Measurements from ENCODE around the gene TXLNB. TPM values are rescaled to one million over a fixed set of nuclear protein-coding genes. Genes with fewer than 3 reads are reported as not detected.

Gene TXLNB
- total and polyA plus RNA-seq, 2 donors (not counting 3 experiments of a cell fraction or from before 2014, with no cell fraction given): 0.04 to 0.18 TPM

GRCh38 chr6:139277587-139277986 is 14.2 kb downstream of the TXLNB start:
- DNase-seq (ENCODE audit: low read depth, low spot score) (no peak), FAIRE-seq (no peak)
- Histone ChIP-seq H3K9me3 (replicated peaks; ENCODE audit: control insufficient read depth, insufficient read depth, low read length) (no peaks in the 10 kb centered on the region), H3K4me1 (ENCODE audit: control insufficient read depth, extremely low read depth, insufficient read depth, low read length) (no peaks in the 10 kb centered on the region), H3K4me3 (replicated peaks in 1 of 3; ENCODE audit: insufficient read depth in 1 of 3, low read depth in 1 of 3, low read length in 3 of 3) (no peak overlapping the region), H3K27me3 (ENCODE audit: control insufficient read depth in 2 of 2, insufficient read depth in 2 of 2, low read length in 2 of 2) (no peaks in the 10 kb centered on the region), H3K4me2 (ENCODE audit: insufficient read depth, low read length) (peak overlapping the region; percentile 33), H4K20me1 (replicated peaks; ENCODE audit: control insufficient read depth, extremely low read depth, insufficient read depth, low read length) (no peaks in the 10 kb centered on the region), H3K9me1 (replicated peaks; ENCODE audit: control insufficient read depth, extremely low read depth, insufficient read depth, low read length) (no peaks in the 10 kb centered on the region), H3K79me2 (ENCODE audit: control insufficient read depth, insufficient read depth, low read length) (no peaks in the 10 kb centered on the region), H3K9ac (replicated peaks; ENCODE audit: extremely low read depth, insufficient read depth, low read length) (no peak overlapping the region), H3K27ac (ENCODE audit: insufficient read depth, low read depth, low read length) (no peak overlapping the region), H3K36me3 (ENCODE audit: control insufficient read depth in 2 of 2, extremely low read depth in 1 of 2, insufficient read depth in 2 of 2, low read length in 2 of 2) (no peaks in the 10 kb centered on the region), H2AFZ (ENCODE audit: low read depth, low read length) (peak overlapping the region; percentile 72)
- dilution Hi-C loops (cut with MboI; ENCODE audit: extremely low pct_ligation_motif_present, low sequenced_read_pairs) (no loop called here), intact Hi-C loops (cut with micrococcal nuclease) (no loop called here)
- no TSS peak for BruUV-seq (replicated peaks)
- CTCF ChIA-PET: no interaction called here
- TF ChIP-seq POLR2A (IDR thresholded peaks at IDR 0.05; ENCODE audit: low read depth, low read length) (no peak), MYC (IDR thresholded peaks at IDR 0.05; ENCODE audit: low read depth, low read length) (no peak), CTCF (IDR thresholded peaks at IDR 0.05; ENCODE audit: extremely low read depth in 1 of 2, insufficient read depth in 1 of 2, low read depth in 1 of 2, low read length in 2 of 2) (no peak), MAX (IDR thresholded peaks at IDR 0.05; ENCODE audit: insufficient read depth, insufficient read length) (no peak)
- POLR2A ChIA-PET: no interaction called here

GRCh38 chr6:139277161-139277560 is 14.6 kb downstream of the TXLNB start:
- Histone ChIP-seq H3K9ac (replicated peaks; ENCODE audit: extremely low read depth, insufficient read depth, low read length) (no peak overlapping the region), H3K9me3 (replicated peaks; ENCODE audit: control insufficient read depth, insufficient read depth, low read length) (no peaks in the 10 kb centered on the region), H3K27ac (ENCODE audit: insufficient read depth, low read depth, low read length) (no peak overlapping the region), H3K4me1 (ENCODE audit: control insufficient read depth, extremely low read depth, insufficient read depth, low read length) (no peaks in the 10 kb centered on the region), H3K36me3 (ENCODE audit: control insufficient read depth in 2 of 2, extremely low read depth in 1 of 2, insufficient read depth in 2 of 2, low read length in 2 of 2) (no peaks in the 10 kb centered on the region), H3K9me1 (replicated peaks; ENCODE audit: control insufficient read depth, extremely low read depth, insufficient read depth, low read length) (no peaks in the 10 kb centered on the region), H3K4me2 (ENCODE audit: insufficient read depth, low read length) (peak overlapping the region; percentile 33), H3K4me3 (replicated peaks in 1 of 3; ENCODE audit: insufficient read depth in 1 of 3, low read depth in 1 of 3, low read length in 3 of 3) (no peak overlapping the region), H3K79me2 (ENCODE audit: control insufficient read depth, insufficient read depth, low read length) (no peaks in the 10 kb centered on the region), H2AFZ (ENCODE audit: low read depth, low read length) (peak overlapping the region; percentile 72), H3K27me3 (ENCODE audit: control insufficient read depth in 2 of 2, insufficient read depth in 2 of 2, low read length in 2 of 2) (no peaks in the 10 kb centered on the region), H4K20me1 (replicated peaks; ENCODE audit: control insufficient read depth, extremely low read depth, insufficient read depth, low read length) (no peaks in the 10 kb centered on the region)
- ChIA-PET POLR2A (no interaction called here), CTCF (no interaction called here)
- dilution Hi-C loops (cut with MboI; ENCODE audit: extremely low pct_ligation_motif_present, low sequenced_read_pairs) (no loop called here), intact Hi-C loops (cut with micrococcal nuclease) (no loop called here)
- FAIRE-seq (peak; percentile 80), DNase-seq (ENCODE audit: low read depth, low spot score) (peak; percentile 72)
- no peak for TF ChIP-seq GATA2 (IDR thresholded peaks at IDR 0.05; ENCODE audit: insufficient read depth, insufficient read length, low read depth, low read length)
- no peak for TF ChIP-seq MAX (IDR thresholded peaks at IDR 0.05; ENCODE audit: insufficient read depth, insufficient read length)
- no peak for TF ChIP-seq EZH2 (IDR thresholded peaks at IDR 0.05; ENCODE audit: borderline replicate concordance, low read depth, low read length, severe bottlenecking)
- no peak for TF ChIP-seq MYC (IDR thresholded peaks at IDR 0.05; ENCODE audit: low read depth, low read length)
- no peak for TF ChIP-seq JUN (IDR thresholded peaks at IDR 0.05; ENCODE audit: borderline replicate concordance, insufficient read depth, insufficient read length, low read depth)
- TF ChIP-seq POLR2A (IDR thresholded peaks at IDR 0.05; ENCODE audit: low read depth, low read length): no peak
- TF ChIP-seq CTCF (IDR thresholded peaks at IDR 0.05; ENCODE audit: extremely low read depth in 1 of 2, insufficient read depth in 1 of 2, low read depth in 1 of 2, low read length in 2 of 2): no peak
- no peak for TF ChIP-seq FOS (IDR thresholded peaks at IDR 0.05; ENCODE audit: borderline replicate concordance, insufficient read depth, low read length)
- no peak for TF ChIP-seq POLR2AphosphoS5 (IDR thresholded peaks at IDR 0.05; ENCODE audit: insufficient read depth, low read depth, low read length)
- BruUV-seq (replicated peaks): no TSS peak

All from endothelial cell of umbilical vein (primary cell).